ENCODE measurements around the gene HERPUD1.

GRCh38 chr16:56965149-56966092 is 33.5 kb downstream of the HERPUD1 start:
- TF ChIP-seq PRDM15 (CRISPR knock-in tag; IDR thresholded peaks at IDR 0.05) (no peak), CTCF (IDR thresholded peaks at IDR 0.05) (no peak), USF2 (CRISPR knock-in tag; IDR thresholded peaks at IDR 0.05) (no peak), E2F1 (CRISPR knock-in tag; IDR thresholded peaks at IDR 0.05) (no peak)

Measured in WTC11 (cell line).